NCI-H345 treated with DMSO at 0.1 percent for 48 hours (cell line): ENCODE measurements around the gene ZNF652.
A peak's percentile ranks its signal among the peaks of the same experiment; 100 is the strongest.
"Not testable (repeated sequence)": the region's sequence is repeated elsewhere in the genome, so short reads cannot be mapped to it uniquely, and the experiment has no call there.

Source experiments
- DNase-seq: peaks from one replicate; lab custom pipeline; 2025; ENCODE audit not compliant: unreplicated experiment; lab: John Stamatoyannopoulos, UW

The ZNF652 gene

GRCh38 chr17:49316889-49317675 lies 45.0 kb downstream of the ZNF652 start:
- no peak for DNase-seq

GRCh38 chr17:49316258-49316570 lies 45.8 kb downstream of the ZNF652 start:
- no peak for DNase-seq

- peak; percentile 20 for DNase-seq
Measured at GRCh38 chr17:49315551-49316257, 46.3 kb downstream of the ZNF652 start.

- no peak for DNase-seq
Measured at GRCh38 chr17:49312722-49313121, 49.3 kb downstream of the ZNF652 start.

GRCh38 chr17:49299996-49300395 lies 62.1 kb downstream of the ZNF652 start:
- DNase-seq = no peak

- no peak for DNase-seq
Measured at GRCh38 chr17:49298371-49298976, 63.6 kb downstream of the ZNF652 start.

GRCh38 chr17:49297141-49297540 lies 64.9 kb downstream of the ZNF652 start:
- DNase-seq = no peak

GRCh38 chr17:49294122-49294521 lies 67.9 kb downstream of the ZNF652 start:
- DNase-seq = no peak

- no peak for DNase-seq
Measured at GRCh38 chr17:49292901-49293300, 69.1 kb downstream of the ZNF652 start.

- no peak for DNase-seq
Measured at GRCh38 chr17:49291929-49292328, 70.1 kb downstream of the ZNF652 start.

- DNase-seq = no peak
Measured at GRCh38 chr17:49290690-49291359, 71.2 kb downstream of the ZNF652 start.

- DNase-seq = no peak
Measured at GRCh38 chr17:49288388-49288787, 73.7 kb downstream of the ZNF652 start.

GRCh38 chr17:49287481-49287880 lies 74.6 kb downstream of the ZNF652 start:
- DNase-seq = no peak

GRCh38 chr17:49286261-49286973 lies 75.6 kb downstream of the ZNF652 start:
- not testable (repeated sequence) for DNase-seq

- DNase-seq = no peak
Measured at GRCh38 chr17:49285716-49286115, 76.3 kb downstream of the ZNF652 start.

- DNase-seq = no peak
Measured at GRCh38 chr17:49280918-49281317, 81.1 kb downstream of the ZNF652 start.

GRCh38 chr17:49280061-49280460 lies 82.0 kb downstream of the ZNF652 start:
- no peak for DNase-seq

- not testable (repeated sequence) for DNase-seq
Measured at GRCh38 chr17:49279263-49280015, 82.6 kb downstream of the ZNF652 start.

GRCh38 chr17:49278076-49278475 lies 84.0 kb downstream of the ZNF652 start:
- no peak for DNase-seq

- no peak for DNase-seq
Measured at GRCh38 chr17:49277638-49278037, 84.4 kb downstream of the ZNF652 start.
